Prostate gland (tissue), 2 donors: ENCODE data around the gene SEC14L1. TPM values are rescaled to one million over a fixed set of nuclear protein-coding genes. Genes with fewer than 3 reads are reported as not detected.
A peak's percentile ranks its signal among the peaks of the same experiment; 100 is the strongest.

Experiments
- DNase-seq: peaks from one replicate; pipeline ENCODE4 v3.0.0-alpha.2; 2019; ENCODE audit warnings: low spot score
- H3K27ac ChIP-seq, 2 donors: fragments of 200-600 bp; sonication (generic); 2 replicates each; pipeline ENCODE4 v1.5.1; 2017 to 2019
- H3K27me3 ChIP-seq: fragments of 200-600 bp; sonication (generic); replicated peaks from 2 replicates; pipeline ENCODE4 v1.5.1; 2019; ENCODE audit not compliant: insufficient read depth
- H3K36me3 ChIP-seq, 2 donors: fragments of 200-600 bp; sonication (generic); 1 replicate in 1 of 2; 2 replicates in 1 of 2; pipeline versions ENCODE4 v1.5.1 to v1.8.1; 2017 to 2019
- H3K4me1 ChIP-seq: fragments of 200-600 bp; sonication (generic); replicated peaks from 2 replicates; pipeline ENCODE4 v1.5.1; 2019
- H3K4me3 ChIP-seq, 2 donors: fragments of 200-600 bp; sonication (generic); 2 replicates each; pipeline ENCODE4 v1.5.1; 2017 to 2019
- H3K9me3 ChIP-seq: fragments of 200-600 bp; sonication (generic); 2 replicates; pipeline ENCODE4 v1.5.1; 2017
- CTCF ChIP-seq, 4 experiments: fragments of 200-600 bp in 2 of 4; fragments of 450-650 bp in 2 of 4; sonication (generic) in 2 of 4; IDR thresholded peaks; 1 replicate in 3 of 4; 2 replicates in 1 of 4; pipeline ENCODE4 v1.5.1; 2016 to 2019; ENCODE audit warnings: antibody characterized with exemption in 4 of 4, mild to moderate bottlenecking in 2 of 4, moderate library complexity in 2 of 4
- POLR2A ChIP-seq: fragments of 450-650 bp; IDR thresholded peaks from one replicate; pipeline ENCODE4 v1.6.1; 2016; ENCODE audit warnings: antibody characterized with exemption, mild to moderate bottlenecking
- POLR2AphosphoS5 ChIP-seq: sonication (generic); formaldehyde crosslinking; IDR thresholded peaks from one replicate; pipeline ENCODE4 v1.6.1; 2017; ENCODE audit warnings: antibody characterized with exemption
- WGBS: methylation state at CpG from one replicate; pipeline ENCODE4 v1.1.5; 2018; 5-methylcytosine and 5-hydroxymethylcytosine counted together
- intact Hi-C: fragments of 100-400 bp; cut with DNase I; formaldehyde crosslinking; loops from one replicate; pipeline ENCODE4 v1.14.2; 2022
- total RNA-seq, 2 donors: library from RNA; depleted of rRNA; stranded (reverse); fragments of >200 nt; gene quantifications; one replicate each; pipeline ENCODE4 v1.1.0, GENCODE V29; 2016

Gene SEC14L1
- total RNA-seq, 2 donors from 2014 or later: 39.9 to 175 TPM

GRCh38 chr17:77173104-77173503 is 32.3 kb downstream of the SEC14L1 start:
- Histone ChIP-seq H3K36me3 (no peaks in the 10 kb centered on the region), H3K9me3 (no peaks in the 10 kb centered on the region), H3K4me3 (no peak overlapping the region), H3K27ac (no peak overlapping the region), H3K4me1 (peaks cover 5% of the 10 kb centered on the region), H3K27me3 (no peaks in the 10 kb centered on the region)
- WGBS: 81% methylated on average over 6 of the region's 6 CpGs
- no peak for DNase-seq
- intact Hi-C loops: no loop called here
- TF ChIP-seq CTCF (IDR thresholded peaks at IDR 0.05) (no peak), POLR2AphosphoS5 (no peak), POLR2A (no peak)

- Histone ChIP-seq H3K4me3 (no peak overlapping the region), H3K27me3 (no peaks in the 10 kb centered on the region), H3K4me1 (peaks cover 10% of the 10 kb centered on the region), H3K36me3 (no peaks in the 10 kb centered on the region), H3K27ac (peak overlapping the region in 1 of 2 donors; percentile 69), H3K9me3 (no peaks in the 10 kb centered on the region)
- TF ChIP-seq POLR2A (no peak), POLR2AphosphoS5 (no peak), CTCF (IDR thresholded peaks at IDR 0.05) (no peak)
- WGBS: 59% methylated on average over 10 of the region's 10 CpGs
- intact Hi-C loops: no loop called here
- DNase-seq: no peak
Measured at GRCh38 chr17:77174928-77175661, 34.3 kb downstream of the SEC14L1 start.

- 22% methylated on average over 3 of the region's 3 CpGs for WGBS
- TF ChIP-seq POLR2AphosphoS5: peak; percentile 24
- no peak for TF ChIP-seq POLR2A
- no peaks in the 10 kb centered on the region for H3K27me3 ChIP-seq
- peaks cover 10% of the 10 kb centered on the region for H3K4me1 ChIP-seq
- intact Hi-C loops: no loop called here
- H3K9me3 ChIP-seq: no peaks in the 10 kb centered on the region
- H3K36me3 ChIP-seq: no peaks in the 10 kb centered on the region
- H3K4me3 ChIP-seq: no peak overlapping the region
- peak overlapping the region; percentile 40 to 69 for H3K27ac ChIP-seq
- no peak for DNase-seq
Measured at GRCh38 chr17:77177002-77177741, 36.4 kb downstream of the SEC14L1 start.

- no peak for DNase-seq
- intact Hi-C loops: no loop called here
- no peaks in the 10 kb centered on the region for H3K27me3 ChIP-seq
- no peaks in the 10 kb centered on the region for H3K9me3 ChIP-seq
- peak overlapping the region in 1 of 2 donors; percentile 69 for H3K27ac ChIP-seq
- H3K4me3 ChIP-seq: no peak overlapping the region
- WGBS: 60% methylated on average over 5 of the region's 5 CpGs
- peaks cover 10% of the 10 kb centered on the region for H3K4me1 ChIP-seq
- no peaks in the 10 kb centered on the region for H3K36me3 ChIP-seq
- TF ChIP-seq POLR2AphosphoS5 (no peak), CTCF (IDR thresholded peaks at IDR 0.05) (no peak), POLR2A (no peak)
Measured at GRCh38 chr17:77178050-77178449, 37.3 kb downstream of the SEC14L1 start.

- intact Hi-C loops: no loop called here
- 47% methylated on average over 14 of the region's 14 CpGs for WGBS
- peak; percentile 33 for DNase-seq
- Histone ChIP-seq H3K27ac (peak overlapping the region in 1 of 2 donors; percentile 69), H3K36me3 (no peaks in the 10 kb centered on the region), H3K27me3 (no peaks in the 10 kb centered on the region), H3K9me3 (no peaks in the 10 kb centered on the region), H3K4me1 (peaks cover 10% of the 10 kb centered on the region), H3K4me3 (no peak overlapping the region)
- TF ChIP-seq CTCF (IDR thresholded peaks at IDR 0.05): no peak
- no peak for TF ChIP-seq POLR2AphosphoS5
- no peak for TF ChIP-seq POLR2A
Measured at GRCh38 chr17:77178563-77178962, 37.8 kb downstream of the SEC14L1 start.
